Measurements from ENCODE around the gene HSD17B10.
"Not testable (repeated sequence)": the region's sequence is repeated elsewhere in the genome, so short reads cannot be mapped to it uniquely, and the experiment has no call there.

The HSD17B10 gene

DNA sequence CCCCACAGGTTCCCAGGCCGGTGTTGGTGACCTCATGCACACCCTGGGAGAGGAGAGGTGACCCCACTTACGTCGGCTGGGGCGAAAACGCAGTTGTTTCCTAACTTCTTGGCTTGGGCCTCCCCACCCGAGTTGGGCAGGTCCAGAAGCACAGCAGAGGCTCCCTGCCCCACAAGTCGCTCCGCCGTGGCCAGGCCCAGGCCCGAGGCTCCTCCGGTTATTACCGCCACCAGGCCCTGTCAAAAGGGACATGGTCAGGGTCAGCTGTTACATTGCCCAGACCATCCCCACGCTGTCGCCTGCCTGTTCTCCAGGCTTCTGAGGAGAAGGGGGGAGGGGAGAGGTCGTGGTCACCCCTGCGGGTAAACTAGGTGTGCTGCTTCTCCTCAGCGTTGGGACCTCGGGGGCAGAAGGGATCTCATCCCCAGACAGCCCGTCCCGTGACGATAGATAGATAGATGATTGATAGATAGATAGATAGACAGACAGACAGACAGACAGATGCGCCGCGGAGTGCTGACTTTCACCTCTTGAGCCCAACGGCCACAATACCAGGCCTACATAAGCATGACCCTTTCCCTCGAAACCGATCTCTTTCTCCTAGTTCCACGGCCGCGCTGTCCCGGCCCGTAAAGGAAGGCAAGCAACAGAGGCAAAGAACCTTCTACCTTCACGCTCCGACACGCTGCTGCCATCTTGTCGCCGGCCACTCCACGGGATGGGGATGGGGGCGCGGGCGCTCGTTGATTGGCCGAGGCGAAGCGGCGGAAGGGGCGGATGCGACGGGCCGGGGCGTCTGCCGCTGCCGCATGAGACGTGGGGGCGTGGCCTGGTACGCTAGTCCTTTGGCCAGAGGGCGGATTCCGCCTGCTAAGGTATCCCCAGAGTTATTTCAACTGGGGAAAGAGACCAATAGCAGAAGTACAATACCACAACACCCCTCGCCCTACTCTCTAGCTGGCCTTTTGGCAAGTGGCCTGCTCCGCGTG lies at the start of gene HSD17B10:
TSS of gene HSD17B10 (minus strand) at position 720 of the 989 bp plus-strand sequence. CDS start at position 695, 25 bp downstream.
- FAIRE-seq (peak; percentile 99), DNase-seq (ENCODE audit: insufficient read length, low spot score) (peak; percentile 64)

DNA sequence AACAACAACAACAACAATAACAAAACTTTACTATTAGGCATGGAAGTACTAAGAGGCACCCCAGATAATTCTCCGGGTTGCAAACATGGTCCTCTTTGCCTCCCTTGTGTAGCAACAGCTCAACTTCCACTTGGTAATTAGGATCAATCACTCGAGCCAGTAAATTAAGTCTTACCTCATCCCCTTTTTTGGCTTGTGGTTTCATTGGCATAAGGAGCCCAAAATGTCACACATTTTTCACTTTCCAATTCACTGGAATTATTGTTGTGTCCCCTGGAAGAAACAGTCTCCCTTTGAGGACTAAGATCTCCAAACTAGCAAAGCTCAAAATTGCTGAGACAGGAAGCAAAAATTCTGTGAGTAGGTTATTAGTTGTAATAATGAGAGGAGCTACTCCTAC lies 49.2 kb upstream of the HSD17B10 start:
- DNase-seq (ENCODE audit: insufficient read length, low spot score) (no peak), FAIRE-seq (no peak)

DNA sequence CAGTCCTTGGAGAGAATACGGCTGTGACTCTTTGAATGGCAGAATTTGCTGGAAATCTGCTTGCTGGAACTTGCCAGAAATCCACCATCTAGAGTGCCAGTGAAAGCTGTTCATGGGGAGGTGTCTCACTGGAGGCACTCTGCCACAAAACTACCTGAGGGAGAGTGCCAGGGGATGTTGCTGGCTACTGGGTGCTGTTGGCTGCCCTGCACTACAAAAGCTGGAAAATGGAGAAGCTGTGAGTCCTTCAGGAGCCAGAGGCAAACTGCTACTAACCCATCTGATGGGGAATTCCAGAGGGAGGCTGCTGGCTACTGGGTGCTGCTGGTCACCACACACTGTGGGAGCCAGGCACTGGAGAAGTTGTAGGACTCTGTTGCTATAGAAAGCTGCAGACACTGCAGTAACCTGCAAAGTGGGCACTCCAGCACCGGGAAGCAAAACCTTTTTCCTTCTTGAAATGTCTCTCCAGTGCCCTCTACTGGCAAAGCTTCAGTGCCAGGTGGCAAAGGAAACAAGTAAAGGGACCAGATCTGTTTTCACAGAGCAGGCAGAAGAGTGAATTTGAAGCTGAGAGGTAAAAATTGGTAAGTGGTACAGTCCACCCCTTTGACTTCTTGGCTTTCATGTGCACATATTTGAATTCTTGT lies 47.8 kb upstream of the HSD17B10 start:
- no peak for FAIRE-seq
- peak; percentile 24 for DNase-seq (ENCODE audit: insufficient read length, low spot score)

DNA sequence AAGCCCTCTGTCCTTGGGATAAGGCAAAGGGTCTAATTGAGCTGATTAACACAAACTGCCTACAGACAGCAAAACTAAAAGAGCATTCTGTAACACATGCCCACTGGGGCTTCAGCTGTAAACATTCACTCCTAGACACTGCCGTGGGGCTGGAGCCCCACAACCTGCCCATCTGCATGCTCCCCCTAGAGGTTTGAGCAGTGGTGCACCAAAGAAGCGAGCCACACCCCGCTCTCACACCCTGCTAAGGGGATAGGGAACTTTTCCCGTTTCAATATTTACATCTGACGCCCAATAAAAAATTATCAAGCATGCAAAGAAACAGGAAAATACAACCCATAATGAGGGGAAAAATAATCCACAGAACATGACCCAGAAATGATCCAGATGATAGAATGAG lies 46.9 kb upstream of the HSD17B10 start:
- no peak for DNase-seq (ENCODE audit: insufficient read length, low spot score)

DNA sequence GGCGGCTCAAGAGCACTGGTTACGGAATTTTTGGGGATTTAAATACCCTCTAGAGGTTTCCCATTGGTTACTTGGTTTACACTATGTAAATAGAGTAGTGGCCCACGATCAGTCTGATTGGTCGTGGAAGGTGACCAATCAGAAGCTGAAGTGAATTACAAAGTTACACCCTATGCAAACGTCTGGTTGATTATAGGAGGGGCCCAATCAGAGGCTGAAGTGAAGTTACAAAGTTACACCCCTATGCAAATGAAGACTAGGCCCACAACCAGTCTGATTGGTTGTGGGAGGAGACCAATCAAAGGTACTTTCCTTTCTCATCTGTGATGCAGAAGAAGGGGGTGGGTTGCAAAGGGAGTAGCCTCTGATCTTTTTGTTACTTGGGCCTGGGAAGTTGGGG lies 45.1 kb upstream of the HSD17B10 start:
- no peak for DNase-seq (ENCODE audit: insufficient read length, low spot score)
- no peak for FAIRE-seq

More for the DNA sequence above, 46.9 kb upstream of the HSD17B10 start:
- peak; percentile 39 for FAIRE-seq

DNA sequence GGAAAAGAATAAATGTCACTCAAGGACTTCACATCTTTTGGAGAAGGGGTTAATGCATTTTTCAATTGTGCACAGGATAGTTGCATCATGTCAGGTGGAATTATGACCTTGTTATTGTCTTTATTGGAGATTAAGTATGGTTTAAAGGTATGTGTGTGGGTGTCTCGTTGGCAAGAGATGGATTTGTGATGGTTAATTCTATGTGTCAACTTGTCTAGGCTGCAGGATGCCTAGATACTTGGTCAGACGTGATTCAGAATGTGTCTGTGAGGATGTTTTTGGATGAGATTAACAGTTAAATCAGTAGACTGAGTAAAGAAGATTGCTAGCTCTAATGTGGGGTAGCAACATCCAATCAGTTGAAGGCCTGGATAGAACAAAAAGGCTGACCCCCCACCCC lies 42.2 kb upstream of the HSD17B10 start:
- FAIRE-seq (no peak), DNase-seq (ENCODE audit: insufficient read length, low spot score) (no peak)

DNA sequence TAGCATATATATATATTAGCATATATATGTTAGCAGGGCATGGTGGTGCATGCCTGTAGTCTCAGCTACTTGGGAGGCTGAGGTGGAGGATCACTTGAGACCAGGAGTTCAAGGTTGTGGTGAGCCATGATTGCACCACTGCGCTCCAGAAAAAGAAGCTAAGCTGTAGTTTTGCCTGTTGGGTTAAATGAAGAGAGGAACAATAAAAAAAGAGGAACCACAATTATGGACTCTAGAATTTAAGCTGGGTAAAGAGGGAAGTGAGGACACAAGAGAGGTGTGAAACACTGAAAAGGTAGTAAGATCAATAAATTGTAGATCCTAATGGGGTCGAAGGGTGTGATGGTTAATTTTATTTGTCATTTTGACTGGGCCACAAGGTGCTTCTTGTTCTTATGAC lies 40.5 kb upstream of the HSD17B10 start:
- FAIRE-seq (no peak), DNase-seq (ENCODE audit: insufficient read length, low spot score) (no peak)

DNA sequence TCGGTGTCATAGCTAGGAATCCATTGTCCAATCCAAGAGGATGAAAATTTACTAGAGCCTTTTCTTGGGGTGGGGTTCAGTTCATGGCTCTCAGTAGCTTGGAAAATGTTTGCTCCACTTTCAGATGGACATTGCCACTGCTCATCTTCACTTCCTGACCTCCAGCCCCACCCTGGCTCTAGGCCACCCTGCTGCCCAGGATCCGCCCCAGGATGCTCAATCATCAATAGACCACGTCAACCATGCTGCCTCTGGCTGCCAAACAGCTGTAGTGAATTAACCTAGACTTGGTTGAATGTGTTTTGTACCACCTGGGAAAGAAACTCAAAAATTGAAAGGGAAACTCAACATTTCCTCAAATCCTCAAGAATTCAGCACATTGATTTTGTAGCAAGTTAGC lies 37.2 kb upstream of the HSD17B10 start:
- DNase-seq (ENCODE audit: insufficient read length, low spot score) (no peak), FAIRE-seq (no peak)

DNA sequence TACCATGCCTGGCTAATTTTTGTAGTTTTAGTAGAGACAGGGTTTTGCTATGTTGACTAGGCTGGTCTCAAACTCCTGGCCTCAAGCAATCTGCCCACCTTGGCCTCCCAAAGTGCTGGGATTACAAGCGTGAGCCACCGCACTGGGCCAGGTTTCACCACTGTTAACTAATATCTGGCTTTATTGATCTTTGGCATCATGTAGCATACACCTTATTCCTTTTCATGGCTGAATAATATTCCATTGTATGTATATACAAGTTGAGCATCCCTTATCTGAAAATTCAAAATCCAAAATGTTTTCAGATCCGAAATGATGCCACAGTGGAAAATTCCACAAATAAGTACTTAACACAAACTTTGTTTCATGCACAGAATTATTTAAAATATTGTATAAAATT lies 34.5 kb upstream of the HSD17B10 start:
- FAIRE-seq; DNase-seq (ENCODE audit: insufficient read length, low spot score): not testable (repeated sequence)

DNA sequence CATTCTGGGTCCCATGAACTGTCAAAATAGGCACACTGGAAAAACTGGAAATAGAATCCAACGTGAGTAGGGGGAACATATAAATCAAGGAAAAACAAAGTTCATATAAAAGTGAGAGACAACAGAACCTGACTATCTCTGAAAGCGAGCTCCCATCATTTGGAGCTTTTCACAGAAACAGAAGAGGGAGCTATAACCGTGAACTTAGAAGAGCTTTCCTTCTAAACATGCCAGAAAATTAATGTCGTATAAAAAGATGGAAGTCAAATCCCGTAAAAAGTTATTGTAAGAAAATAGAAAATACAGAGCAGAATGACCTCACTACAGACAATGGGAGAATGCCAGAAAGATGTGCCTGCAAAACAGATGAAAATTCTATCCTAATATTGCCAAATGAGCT lies 23.9 kb upstream of the HSD17B10 start:
- no peak for FAIRE-seq
- no peak for DNase-seq (ENCODE audit: insufficient read length, low spot score)

DNA sequence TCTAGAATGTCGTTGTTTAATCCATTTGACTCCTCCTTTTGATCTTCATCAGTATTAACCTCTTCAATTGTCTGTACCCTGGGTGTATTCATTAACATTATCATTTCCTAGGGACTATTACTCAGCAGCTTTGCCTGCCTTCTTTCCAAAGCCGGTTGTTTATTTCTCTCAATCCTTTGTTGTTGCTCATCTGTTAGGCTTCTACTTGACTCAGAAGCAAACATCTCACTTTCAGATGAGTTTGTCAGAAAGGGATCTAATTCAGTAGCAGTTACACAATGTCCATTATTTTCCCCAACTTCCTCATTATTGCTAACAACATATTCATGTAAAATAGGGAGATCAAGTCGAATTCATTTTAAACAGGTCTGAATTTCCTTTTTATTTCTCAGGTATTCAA lies 22.1 kb upstream of the HSD17B10 start:
- FAIRE-seq: no peak

DNA sequence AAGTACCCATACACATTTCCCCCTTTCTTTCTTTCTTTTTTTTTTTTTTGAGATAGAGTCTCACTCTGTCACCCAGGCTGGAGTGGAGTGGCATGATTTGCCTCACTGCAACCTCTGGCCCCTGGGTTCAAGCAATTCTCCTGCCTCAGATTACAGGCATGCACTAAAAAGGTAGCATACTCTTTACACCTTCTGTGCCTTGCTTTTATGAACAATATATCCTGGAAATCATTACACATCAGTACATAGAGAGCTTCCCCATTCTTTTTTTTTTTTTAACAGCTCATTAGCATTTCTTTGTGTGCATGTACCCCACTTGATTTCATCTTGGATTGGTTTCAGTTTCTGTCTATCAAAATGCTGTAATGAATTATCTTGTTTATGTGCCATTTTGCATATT lies 18.6 kb upstream of the HSD17B10 start:
- FAIRE-seq (no peak), DNase-seq (ENCODE audit: insufficient read length, low spot score) (no peak)

More for the DNA sequence above, 22.1 kb upstream of the HSD17B10 start:
- no peak for DNase-seq (ENCODE audit: insufficient read length, low spot score)

DNA sequence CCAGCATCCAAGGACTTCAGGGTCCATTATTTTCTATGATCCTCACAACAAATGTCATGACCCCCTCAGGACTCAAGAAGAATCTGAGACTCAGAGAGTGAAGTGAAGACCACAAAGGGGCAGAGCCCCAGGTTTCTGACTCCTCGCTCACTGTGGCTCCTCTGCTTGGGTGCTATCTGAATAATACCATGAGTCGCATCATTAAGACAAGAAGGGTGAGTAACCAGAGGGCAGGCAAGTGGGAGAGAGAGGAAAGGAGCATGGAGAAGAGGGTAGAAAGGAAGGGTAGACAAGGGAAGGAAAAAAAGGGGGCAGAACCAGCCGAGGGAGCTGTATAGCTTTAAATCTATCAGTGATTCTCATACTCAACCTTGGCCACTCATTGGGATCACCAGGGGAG lies 15.5 kb upstream of the HSD17B10 start:
- FAIRE-seq (no peak), DNase-seq (ENCODE audit: insufficient read length, low spot score) (no peak)

DNA sequence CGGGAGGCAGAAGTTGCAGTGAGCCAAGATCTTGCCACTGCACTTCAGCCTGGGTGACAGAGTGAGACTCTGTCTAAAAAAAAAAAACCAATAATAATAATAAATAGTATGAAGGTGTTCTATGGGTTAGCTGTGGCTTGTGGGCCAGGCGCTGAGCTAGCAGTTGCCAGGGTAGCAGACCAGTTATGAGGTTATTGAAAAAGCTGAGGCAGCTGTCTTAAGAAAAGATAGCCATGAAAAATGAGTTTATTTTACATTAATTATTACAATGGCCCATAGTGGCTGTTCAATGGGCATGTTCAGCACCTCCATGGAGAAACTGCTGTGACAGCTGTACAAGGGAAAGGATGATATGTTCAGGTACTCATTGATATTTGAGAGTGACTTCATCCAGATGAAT lies 13.3 kb upstream of the HSD17B10 start:
- DNase-seq (ENCODE audit: insufficient read length, low spot score): no peak
- FAIRE-seq: no peak

DNA sequence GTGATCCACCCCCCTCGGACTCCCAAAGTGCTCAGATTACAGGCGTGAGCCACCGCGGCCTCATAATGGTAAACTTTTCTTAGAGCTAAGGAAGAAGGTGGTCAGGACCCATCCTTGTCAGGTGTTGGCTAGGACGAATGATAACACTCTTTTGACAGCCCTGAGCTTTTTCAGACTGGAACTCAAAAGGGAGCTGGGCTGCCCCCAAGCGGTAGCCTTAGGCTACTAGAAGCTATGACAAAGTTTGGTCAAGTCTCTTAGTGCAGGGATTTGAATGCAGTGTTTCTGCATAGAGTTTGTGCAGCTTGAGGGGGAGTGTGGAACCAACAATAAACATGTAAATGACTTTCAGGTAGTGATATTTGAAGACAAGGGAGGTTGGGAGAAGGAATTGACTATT lies 11.8 kb upstream of the HSD17B10 start:
- peak; percentile 42 for FAIRE-seq
- DNase-seq (ENCODE audit: insufficient read length, low spot score): no peak

DNA sequence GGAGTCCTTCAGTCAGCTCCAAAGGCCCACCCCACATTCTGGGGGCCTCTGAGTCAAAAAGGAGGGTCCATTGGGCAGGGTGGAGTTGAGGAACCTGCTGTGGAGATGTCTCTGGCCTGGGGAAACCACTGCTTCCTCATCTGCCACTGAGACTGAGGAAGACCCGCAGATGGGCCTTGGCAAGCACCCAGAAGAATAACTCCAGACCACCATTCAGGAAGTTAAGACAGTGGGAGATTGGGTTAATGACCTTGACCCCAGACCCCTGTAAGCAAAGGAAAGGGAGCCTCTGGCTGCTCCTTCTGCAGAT lies 8.1 kb upstream of the HSD17B10 start:
- FAIRE-seq: no peak
- no peak for DNase-seq (ENCODE audit: insufficient read length, low spot score)

DNA sequence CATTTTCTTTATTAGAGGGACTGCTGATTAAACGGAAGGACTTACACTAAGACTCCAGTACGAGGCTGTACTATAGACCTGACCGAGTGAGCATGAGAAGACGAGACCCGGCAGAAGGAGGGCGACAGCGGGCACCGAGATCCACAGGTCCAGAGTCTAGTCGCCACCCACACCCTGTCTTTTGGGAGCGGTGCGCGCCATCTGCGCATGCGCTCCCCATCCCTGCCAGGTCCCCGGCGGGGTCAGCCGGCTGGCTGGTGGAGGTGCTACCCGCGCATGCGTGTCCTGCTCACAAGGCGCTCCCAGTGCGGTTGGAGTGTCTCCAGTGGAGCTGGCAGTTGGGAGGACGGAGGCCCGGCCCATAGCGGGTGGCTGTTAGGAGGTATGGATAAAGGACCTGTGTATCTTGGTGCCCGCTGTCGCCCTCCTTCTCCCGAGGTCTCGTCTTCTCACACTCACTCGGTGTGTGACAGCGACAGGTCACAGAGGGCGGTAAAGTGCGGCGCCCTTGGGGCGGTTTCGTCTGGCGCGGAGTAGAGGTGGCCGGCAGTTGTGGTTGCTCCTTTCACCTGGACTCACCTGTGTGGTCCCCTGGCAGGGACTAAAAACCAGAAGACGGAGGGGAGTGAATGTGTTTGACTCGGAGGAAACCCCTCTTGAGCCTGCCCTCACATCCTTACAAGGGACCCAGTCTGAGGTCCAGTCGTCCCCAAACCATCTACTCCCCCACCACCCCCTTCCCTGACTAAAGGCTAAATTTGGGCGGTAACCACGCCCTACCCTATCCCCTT lies 7.6 kb upstream of the HSD17B10 start:
- FAIRE-seq: peak; percentile 96
- DNase-seq (ENCODE audit: insufficient read length, low spot score): peak; percentile 61

DNA sequence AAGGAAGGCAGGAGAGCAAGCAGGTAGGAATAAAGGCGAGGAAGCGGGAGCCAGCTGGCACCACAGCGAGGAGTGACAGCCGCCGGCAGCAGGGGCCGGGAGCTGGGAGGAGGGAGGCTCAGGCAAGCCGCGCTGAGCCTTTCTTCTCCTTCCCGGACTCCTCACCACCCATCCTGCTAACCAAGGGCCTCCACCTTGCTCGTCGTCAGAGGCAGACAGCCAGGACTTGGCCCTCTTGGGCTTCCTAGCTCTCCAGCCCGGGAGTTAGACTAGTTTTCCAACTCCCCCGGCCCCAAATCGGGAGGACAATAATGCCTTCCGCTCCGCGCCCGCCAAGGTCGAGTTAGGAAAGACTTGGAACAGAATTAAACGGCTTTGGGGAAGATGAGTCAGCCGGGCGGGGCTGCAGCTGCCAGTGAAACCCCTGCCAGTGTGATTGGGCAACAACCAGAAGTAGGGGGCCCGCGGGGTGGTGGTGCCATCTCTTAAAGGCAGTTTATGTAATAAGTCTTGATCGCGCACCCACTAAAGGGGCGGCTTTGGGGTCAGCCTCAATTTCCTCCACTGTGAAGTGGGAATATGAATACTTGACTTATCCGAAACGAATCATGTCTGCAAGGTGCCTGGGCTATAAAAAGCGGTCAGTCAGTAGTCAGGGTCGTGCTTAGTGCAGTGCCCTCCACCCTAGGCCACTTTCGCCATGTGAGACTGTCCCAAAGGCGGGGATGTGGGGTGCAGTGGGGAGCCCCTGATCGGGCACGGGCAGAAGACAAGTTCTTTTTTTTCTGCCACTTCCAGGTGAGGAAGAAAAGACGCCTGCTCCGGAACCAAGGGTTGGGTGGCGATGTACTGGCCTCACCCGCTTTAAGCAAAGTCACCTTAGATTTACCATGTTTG lies 6.7 kb upstream of the HSD17B10 start:
- DNase-seq (ENCODE audit: insufficient read length, low spot score) (no peak), FAIRE-seq (no peak)

DNA sequence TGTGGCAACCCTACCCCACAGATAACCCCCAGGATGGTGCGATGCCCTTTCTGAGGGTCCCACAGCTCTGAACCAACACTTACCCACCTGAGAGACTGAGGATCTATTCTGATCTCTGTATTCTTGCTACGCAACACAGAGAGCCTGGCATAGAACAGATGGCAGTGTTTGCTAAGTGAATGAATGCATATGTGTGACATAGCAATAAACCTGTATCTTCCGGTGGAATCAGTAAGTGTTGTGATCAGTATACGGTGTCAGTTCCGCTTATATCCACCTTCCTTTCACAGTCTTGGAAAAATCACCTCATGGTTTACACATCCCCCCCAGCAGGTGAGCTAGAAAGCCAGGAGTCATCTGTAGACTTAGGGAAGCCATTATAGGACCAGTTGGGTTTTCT lies 5.9 kb upstream of the HSD17B10 start:
- no peak for DNase-seq (ENCODE audit: insufficient read length, low spot score)
- FAIRE-seq: no peak

DNA sequence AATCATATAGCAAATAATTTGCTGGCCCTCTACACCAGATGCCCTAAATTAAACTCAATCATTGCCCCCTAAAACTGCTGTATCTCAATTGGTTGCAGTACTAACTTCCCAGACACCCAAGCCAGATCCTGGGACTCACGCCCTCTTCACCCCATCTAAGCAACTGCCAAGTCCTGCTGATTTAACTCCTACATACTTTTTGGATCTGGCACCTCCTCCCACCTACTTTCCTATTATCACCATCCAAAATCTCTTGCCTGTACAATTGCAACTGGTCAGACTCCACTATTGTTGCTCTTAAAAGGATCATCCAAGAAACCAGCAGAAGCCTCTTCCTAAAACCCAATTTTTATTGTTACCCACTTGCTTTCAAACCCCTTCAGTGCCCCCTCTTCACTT lies 4.7 kb upstream of the HSD17B10 start:
- FAIRE-seq (no peak), DNase-seq (ENCODE audit: insufficient read length, low spot score) (no peak)
